SU-DHL-6 (cell line): ENCODE measurements around the gene NCOR2.

Experiments used
- EZH2phosphoT487 ChIP-seq: fragments of 200-600 bp; sonication (generic), shearing (Covaris generic); conservative IDR thresholded peaks from 2 replicates; pipeline ENCODE4 v1.6.1; 2018; ENCODE audit warnings: mild to moderate bottlenecking, antibody characterized with exemption, low read length, moderate library complexity, mixed read lengths
- TF ChIP-seq, protein P1 (sequence below): fragments of 200-600 bp; sonication (generic); IDR thresholded peaks from one replicate; pipeline ENCODE4 v1.5.1; 2017; ENCODE audit warnings: antibody characterized with exemption, mild to moderate bottlenecking, low read length, moderate library complexity; ENCODE audit not compliant: insufficient read depth, poor library complexity, severe bottlenecking

DNA sequence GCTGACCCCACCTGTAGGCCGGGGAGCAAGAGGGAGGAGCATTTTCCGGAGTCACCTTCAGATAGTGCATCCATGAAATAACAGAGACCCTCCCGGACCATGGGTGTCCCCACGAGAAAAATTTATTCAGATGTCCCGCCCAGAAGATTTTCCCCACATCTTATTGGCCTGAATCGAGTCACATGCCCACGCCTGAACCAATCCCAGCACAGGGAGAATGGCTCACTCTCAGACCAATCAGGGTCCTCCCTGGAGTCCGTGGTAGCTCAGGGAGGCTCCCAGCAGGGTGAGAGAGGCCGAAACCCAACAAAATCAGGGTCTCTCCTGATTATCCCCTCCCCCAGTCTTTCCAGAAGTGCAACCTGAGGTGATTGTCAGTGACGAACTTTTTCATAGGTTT lies 16.4 kb upstream of the NCOR2 start:
- TF ChIP-seq, protein P1, sequence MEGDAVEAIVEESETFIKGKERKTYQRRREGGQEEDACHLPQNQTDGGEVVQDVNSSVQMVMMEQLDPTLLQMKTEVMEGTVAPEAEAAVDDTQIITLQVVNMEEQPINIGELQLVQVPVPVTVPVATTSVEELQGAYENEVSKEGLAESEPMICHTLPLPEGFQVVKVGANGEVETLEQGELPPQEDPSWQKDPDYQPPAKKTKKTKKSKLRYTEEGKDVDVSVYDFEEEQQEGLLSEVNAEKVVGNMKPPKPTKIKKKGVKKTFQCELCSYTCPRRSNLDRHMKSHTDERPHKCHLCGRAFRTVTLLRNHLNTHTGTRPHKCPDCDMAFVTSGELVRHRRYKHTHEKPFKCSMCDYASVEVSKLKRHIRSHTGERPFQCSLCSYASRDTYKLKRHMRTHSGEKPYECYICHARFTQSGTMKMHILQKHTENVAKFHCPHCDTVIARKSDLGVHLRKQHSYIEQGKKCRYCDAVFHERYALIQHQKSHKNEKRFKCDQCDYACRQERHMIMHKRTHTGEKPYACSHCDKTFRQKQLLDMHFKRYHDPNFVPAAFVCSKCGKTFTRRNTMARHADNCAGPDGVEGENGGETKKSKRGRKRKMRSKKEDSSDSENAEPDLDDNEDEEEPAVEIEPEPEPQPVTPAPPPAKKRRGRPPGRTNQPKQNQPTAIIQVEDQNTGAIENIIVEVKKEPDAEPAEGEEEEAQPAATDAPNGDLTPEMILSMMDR: no peak
- no peak for TF ChIP-seq EZH2phosphoT487
